ENCODE results near the gene STAM.

- TF ChIP-seq CTCF (IDR thresholded peaks at IDR 0.05 in 2 of 3, conservative IDR thresholded peaks at IDR 0.05 in 1 of 3; ENCODE audit: control insufficient read depth in 2 of 3, extremely low read depth in 1 of 3, insufficient read depth in 1 of 3, low read depth in 3 of 3, low read length in 3 of 3) = no peak
- no peak for TF ChIP-seq POLR2A (IDR thresholded peaks at IDR 0.05; ENCODE audit: low read depth, low read length)
- no peak for TF ChIP-seq CREM (IDR thresholded peaks at IDR 0.05; ENCODE audit: low read depth)
- TF ChIP-seq FOS (IDR thresholded peaks at IDR 0.05; ENCODE audit: borderline replicate concordance, extremely low read depth, insufficient read length) = no peak
Observed at GRCh38 chr10:17606547-17607040, 37.4 kb upstream of the STAM start.
